Right ventricle myocardium superior (tissue), 1 donor: ENCODE measurements around the gene DBNDD1. TPM values are rescaled to one million over a fixed set of nuclear protein-coding genes. Genes with fewer than 3 reads are reported as not detected.
"Not testable (repeated sequence)": the region's sequence is repeated elsewhere in the genome, so short reads cannot be mapped to it uniquely, and the experiment has no call there.

Experiments
- ATAC-seq: fragments of 200-7000 bp; cut with Tn5 transposase; one replicate; pipeline ENCODE4 v1.9.1; 2020; ENCODE audit warnings: mild to moderate bottlenecking; ENCODE audit not compliant: poor library complexity
- DNase-seq: peaks from one replicate; pipeline ENCODE4 v3.0.0-alpha.2; 2020
- intact Hi-C: fragments of 100-400 bp; cut with DNase I; formaldehyde crosslinking; loops from one replicate; pipeline ENCODE4 v1.11.2; 2022
- total RNA-seq: library from RNA; stranded (reverse); fragmentation: NEBNext Ultra II Directional; extraction: Animal tissue kit (Norgen Biotek cat#: 25700); gene quantifications from one replicate; pipeline ENCODE4 v1.2.1, GENCODE V29; 2021
- donor health status: DM: no; HTN: yes; CAD: no; lungs with severe emphysema.

The DBNDD1 gene
- total RNA-seq, 1 donor from 2014 or later: 6.3 TPM

DNA sequence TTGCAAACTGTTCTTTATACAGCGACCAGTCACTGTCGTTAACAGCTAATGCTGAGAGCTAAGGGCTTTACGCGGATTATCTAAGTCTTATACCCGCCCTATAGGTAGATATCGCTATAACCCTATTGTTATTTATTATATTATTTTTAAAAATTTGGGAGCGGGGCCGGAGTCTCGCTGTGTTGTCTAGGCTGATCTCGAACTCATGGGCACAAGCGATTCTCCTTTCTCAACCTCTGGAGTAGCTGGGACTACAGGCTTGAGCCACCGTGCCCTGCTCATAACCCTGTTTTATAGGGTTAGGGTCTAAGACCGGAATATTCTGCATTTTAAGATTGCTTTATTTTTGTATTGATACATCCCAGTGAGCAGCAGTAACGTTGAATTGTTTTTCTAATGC is 46.0 kb downstream of the DBNDD1 start:
- DNase-seq: no peak
- intact Hi-C loops: no loop called here
- ATAC-seq: no peak

DNA sequence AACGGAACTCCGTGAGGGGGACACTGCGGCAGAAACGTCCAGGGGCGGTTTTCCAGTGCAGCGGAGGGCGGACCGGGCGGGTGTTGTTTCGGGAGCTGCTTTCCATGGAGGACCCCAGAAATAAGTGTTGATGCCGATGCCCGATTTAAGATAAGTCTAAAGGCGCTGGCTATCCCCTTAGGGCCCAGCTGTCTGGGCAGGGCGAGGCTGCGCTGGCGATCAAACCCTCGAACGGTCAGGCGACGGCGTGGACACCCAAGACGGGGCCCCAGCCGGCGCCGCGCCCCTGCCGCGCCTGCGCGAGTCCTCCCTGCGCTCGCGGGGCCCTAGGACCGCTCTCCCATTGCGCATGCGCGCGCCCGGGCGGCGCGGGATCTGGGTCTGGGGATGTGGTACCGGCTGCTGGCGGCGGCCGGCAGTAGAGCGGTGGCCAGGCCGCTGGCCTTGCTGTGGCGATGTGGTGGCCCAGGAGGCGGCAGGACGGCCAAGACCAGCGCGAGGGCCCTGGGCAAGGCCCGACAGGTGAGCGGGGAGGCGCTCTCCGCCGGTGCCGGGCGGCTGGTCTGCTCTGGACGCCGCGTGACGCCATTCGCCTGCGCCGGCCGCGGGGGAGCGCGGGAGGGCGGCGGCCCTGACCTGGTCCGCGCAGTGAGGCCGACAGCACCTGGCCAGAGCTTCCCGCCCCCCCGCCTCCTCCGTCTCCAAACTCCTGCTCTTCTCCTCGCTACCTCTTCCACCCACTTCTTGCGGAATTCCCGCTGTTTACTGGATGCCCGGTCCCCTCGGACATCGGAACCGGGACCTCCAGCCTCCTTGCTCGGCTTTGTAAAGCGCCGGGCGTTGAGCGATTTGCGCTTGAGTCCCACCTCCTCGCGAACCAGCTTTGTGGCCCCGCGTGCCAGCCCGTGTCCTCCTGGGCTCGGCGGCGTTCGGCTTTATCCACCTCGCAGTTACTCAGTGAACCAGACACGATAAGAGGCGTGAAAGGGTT is 46.7 kb downstream of the DBNDD1 start:
- intact Hi-C loops: no loop called here
- DNase-seq (peak; percentile 95), ATAC-seq (peak; percentile 99)

DNA sequence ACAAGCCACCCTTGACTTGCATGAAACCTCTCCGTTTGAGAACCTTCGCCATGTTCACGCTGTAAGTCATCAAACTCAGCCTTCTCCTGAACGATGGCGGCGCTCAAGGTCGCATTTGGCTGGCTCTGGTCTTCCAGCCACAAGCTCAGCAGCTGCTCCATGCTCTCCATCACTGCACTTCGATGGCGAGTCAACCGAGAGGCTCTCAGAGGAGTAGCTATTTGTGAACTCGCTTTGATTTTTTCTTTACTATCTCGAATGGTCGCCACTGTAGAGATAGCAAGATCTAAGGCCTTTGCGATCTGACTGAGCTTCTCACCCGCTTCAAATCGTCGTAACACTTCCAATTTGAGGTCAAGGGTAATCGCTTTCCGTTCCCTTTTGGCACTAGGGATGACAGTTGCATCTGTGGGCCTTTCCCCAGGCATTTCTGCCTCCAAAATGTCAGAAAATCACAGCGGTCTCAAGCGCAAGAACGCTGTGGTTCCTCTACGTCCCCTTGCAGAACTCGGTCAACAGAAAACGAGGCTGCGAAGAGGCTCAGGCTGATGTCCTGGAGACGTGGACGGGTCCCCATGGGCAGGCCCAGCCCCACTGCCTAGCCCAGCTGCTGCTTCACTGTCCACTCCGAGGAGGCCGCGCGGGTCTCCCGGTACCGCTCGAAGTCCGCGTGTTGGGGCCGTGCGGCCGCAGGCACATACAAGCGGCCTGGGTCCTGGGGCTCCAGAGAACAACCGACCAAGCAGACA is 47.6 kb downstream of the DBNDD1 start:
- ATAC-seq: peak; percentile 40
- intact Hi-C loops: no loop called here
- peak; percentile 59 for DNase-seq

DNA sequence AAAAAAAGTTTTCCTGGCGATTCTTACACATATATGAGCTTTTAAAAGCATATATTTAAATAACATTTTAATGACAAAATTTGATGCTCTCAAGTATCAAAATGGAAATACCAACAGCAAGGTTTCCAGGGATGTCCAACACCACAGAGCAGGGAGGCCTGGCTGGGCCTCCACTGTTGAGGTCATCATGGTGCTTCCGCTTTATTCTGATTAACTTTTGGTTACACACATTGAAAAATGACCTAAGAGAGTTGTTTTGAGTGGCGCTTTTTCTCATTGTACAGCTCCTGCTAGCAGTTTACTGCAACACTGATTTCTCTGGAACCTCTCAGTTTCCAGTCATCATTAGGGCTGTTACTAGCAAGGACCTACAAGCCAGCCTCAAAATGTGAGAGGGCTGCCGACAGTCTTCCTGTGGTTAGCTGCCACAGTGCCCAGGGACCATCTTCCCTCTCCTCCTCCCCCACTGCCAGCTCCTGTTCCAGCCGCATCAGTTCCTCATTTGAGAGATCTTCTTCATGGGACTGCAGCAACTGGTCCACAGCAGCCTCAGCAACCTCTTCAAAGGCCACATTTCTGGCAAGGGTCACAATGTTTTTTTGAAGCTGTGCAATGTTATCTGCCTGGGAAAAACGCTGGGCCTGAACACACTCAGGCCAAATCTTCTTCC is 49.4 kb downstream of the DBNDD1 start:
- intact Hi-C loops: no loop called here
- DNase-seq (no peak), ATAC-seq (no peak)

DNA sequence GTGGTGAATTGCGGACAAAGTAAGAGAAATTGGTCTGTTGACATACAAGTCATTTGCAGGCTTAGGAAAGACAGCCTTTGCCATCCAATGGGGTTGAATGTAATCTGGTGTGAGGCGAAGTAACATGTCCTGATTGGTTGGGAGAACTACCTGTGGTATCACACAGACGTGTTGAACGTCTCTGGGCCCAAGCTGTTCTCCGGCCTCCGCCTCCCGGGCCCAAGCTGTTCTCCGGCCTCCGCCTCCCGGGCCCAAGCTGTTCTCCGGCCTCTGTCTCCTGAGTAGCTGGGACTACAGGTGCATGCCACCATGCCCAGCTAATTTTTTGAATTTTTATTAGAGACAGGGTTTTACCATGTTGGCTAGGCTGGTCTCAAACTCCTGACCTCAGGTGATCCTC is 51.2 kb downstream of the DBNDD1 start:
- intact Hi-C loops, ATAC-seq, DNase-seq: not testable (repeated sequence)

DNA sequence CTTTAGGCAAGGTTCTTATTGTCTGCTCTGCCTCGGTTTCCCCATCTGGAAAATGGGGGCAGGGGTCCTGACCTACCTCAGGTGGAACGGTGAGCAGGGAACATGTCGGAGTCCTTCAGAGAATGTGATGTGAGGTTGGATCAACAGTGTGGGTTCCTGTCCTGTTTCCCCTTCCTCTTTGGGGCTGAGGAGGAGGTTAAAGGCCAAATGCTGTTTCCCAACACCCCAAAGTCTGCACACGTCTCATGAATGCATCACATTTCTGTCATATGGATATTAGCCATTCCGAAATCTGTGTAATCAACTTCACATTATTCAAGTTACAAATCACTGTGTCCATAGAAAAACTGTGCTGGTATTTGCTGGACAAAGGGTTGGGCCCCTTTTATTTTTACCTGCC is 51.8 kb downstream of the DBNDD1 start:
- DNase-seq, ATAC-seq, intact Hi-C loops: not testable (repeated sequence)

DNA sequence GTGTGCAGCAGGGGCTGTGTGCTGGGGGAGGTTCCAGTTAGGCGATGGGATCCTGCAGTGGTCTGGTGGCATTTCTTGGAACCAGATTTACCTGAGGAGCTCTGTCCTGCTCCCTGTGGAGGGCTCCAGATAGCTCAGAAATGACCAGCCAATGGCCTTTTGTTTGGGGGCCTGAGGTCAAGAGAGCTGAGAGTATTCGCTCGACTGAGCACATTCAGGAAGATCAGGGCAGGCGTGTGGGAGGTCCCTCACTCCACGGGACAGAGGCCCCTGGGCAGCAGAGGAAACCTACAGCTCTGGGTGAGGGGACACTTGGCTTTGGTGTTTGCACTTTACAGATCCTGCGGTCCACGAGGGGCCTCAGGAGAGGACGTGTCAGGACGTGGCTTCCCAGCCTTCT is 52.5 kb downstream of the DBNDD1 start:
- intact Hi-C loops: no loop called here
- no peak for ATAC-seq
- DNase-seq: no peak

DNA sequence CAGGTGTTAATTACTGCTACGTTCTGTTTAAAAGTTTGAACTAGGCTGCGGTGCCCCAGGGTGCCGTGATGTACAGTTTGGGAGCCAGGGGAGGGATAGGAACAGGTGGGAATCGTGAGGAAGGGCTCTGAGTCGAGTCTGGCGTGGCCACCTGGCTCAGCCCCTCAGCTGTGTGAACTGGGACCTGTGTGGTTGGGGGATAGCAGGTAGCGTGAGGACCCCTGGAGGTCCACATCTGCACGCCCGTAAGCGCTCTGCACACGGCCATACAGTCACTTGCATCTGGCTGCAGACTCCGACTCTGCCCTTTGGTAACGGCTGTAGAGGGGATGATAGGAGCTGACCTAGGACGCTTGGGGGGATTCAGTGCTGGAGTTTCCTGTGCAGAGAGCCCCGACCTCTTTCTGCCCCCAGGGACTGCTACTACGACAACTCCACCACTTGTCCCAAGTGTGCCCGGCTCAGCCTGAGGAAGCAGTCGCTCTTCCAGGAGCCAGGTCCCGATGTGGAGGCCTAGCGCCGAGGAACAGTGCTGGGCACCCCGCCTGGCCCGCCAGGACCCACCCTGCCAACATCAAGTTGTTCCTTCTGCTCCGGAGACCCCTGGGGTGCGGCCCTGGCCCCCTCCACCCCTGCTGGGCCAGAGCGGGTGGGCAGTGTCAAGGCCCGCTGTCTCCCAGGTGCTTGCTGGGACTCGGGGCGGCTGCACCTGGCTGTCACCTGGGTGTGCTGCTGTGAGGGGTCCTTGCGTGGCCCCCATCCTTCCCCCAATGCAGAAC is 53.6 kb downstream of the DBNDD1 start:
- intact Hi-C loops: no loop called here
- DNase-seq (no peak), ATAC-seq (no peak)

DNA sequence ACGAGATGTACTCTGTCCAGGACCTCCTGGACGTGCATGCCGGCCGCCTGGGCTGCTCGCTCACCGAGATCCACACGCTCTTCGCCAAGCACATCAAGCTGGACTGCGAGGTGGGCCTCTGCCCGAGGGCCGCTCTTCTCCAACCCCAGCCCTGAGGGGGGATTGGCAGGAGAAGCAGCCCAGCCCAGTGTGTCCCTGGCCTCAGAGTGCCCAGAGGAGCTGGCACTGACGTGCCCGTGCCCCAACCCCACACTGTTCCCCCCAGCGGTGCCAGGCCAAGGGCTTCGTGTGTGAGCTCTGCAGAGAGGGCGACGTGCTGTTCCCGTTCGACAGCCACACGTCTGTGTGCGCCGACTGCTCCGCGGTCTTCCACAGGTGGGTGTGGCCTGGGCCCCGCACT is 55.1 kb downstream of the DBNDD1 start:
- intact Hi-C loops: no loop called here
- no peak for ATAC-seq
- DNase-seq: no peak

DNA sequence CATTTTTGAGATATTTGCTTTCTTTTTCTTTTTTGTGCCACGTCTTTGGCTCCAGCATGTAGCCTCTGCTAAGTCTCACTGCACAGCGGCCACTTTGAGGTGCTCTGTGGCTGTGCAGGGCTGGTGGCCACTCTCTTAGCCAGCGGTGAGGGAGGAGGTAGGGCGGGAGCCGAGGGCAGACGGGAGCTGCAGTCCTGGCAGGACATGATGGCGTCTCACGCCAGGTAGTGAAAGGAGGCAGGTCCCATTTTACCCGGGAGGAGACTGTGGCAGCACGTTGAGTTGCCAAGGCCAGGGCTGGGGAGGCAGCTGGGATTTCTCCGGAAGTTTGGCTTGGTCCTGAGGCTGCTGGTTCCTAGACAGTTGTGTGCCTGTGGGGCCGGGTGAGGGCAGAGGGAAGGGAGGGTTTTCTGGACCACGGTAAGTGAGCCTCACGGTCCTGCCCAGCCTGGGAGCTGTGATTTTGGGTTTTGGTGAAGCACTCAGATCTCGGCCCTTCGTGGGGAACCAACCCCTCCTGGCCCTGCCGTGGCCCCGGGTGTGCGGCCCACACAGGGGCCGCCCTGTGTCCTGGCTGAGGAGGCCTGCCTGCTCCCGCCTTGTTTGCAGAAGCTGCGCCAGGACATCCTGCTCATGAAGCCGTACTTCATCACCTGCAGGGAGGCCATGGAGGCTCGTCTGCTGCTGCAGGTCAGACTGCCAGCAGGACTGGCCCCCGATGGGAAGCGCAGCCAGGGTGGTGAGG is 56.3 kb downstream of the DBNDD1 start:
- ATAC-seq: no peak
- DNase-seq: no peak
- intact Hi-C loops: no loop called here

DNA sequence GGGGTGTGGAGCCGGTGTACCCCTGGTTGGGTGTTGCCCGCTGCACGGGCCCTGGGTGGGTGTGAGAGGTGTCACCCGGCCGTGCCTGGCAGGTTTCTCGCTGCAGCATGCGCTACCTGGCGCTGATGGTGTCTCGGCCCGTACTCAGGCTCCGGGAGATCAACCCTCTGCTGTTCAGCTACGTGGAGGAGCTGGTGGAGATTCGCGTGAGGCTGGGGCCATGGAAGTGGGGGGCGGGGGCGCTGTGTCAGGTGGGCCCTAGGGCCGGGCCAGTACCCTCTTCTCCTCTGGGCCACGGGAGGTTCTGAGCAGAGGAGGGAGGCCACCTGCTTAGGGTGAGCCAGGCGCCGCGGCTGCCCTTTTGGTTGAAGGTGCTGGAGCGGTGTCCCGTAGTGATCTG is 57.3 kb downstream of the DBNDD1 start:
- no peak for DNase-seq
- intact Hi-C loops: no loop called here
- ATAC-seq: no peak

DNA sequence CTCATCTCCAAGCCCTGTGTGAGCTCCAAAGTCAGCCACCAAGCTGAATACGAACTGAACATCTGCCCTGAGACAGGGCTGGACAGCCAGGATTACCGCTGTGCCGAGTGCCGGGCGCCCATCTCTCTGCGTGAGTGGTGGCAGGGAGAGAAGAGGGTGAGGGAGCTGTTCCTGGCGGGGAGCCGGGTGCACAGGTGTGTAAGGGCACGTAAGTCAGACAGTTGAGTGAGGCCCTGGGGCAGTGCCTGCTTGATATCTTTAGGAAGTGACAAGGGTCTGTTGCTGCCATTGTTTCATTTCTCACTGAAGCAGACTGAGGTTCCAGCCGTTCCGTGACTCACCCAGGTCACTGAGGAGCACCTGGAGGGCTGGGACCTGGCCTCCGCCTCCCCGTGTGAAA is 58.3 kb downstream of the DBNDD1 start:
- no peak for ATAC-seq
- DNase-seq: peak; percentile 4
- intact Hi-C loops: no loop called here

DNA sequence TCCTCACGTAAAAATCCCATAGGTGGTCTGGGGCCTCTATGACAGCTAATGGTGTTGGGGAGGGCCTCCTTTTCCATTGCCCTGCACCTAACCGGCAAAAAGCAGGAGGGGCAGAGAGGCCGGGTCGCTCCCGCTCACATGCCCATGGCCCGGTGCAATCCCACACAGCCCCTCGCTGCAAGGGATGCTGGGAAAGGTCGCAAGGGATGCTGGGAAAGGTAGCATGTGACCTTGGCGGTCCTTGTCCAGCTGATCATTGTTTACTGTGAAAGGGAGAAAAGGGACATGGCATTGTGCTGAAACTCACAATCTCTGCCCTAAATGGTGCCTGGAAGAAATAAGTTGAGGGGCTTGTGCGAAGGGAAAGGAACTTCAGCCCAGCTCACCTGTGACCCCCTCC is 60.7 kb downstream of the DBNDD1 start:
- ATAC-seq: no peak
- DNase-seq: peak; percentile 34
- intact Hi-C loops: no loop called here

DNA sequence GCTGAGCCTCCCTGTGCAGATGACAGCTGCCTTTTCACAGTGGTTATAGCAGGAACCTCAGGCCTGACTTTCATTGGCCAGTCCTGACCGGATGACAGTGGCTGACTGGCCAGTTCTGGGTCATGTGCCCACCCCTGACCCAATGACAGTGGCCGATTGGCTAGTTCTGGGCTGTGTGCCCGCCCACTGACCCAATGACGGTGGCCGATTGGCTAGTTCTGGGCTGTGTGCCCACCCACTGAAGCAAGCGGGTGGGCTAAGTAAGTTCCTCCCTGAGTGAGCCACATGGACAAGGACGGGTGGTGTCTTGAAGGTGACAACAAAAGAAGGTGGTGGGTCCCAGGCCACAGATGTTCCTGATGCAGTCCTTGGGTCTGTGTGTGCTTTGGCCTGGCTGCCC is 61.2 kb downstream of the DBNDD1 start:
- intact Hi-C loops: no loop called here
- ATAC-seq (peak; percentile 68), DNase-seq (peak; percentile 72)

DNA sequence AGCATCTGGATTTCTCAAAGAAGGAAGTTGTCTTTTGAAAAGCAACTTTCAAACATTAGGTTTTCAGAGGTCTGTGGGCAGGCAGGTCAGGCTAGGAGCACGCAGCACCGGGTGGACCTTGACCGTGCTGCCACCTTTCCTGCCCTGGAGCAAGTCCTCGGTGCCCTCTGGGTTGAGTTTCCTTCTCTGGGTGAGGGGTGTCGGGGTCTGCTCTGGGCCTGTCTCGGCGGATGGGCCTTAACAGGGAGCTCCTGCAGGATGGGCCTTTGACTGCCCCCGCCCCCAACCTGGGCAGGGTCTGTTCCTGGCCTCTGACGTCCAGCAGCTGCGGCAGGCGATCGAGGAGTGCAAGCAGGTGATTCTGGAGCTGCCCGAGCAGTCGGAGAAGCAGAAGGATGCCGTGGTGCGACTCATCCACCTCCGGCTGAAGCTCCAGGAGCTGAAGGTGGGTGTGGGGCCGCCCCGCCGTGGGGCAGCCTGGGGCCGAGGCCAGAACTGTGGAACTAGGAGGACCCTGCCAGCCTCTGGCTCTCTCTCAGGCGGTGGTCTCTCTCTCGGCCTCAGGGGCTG is 62.0 kb downstream of the DBNDD1 start:
- peak; percentile 35 for ATAC-seq
- DNase-seq: peak; percentile 30
- intact Hi-C loops: no loop called here

DNA sequence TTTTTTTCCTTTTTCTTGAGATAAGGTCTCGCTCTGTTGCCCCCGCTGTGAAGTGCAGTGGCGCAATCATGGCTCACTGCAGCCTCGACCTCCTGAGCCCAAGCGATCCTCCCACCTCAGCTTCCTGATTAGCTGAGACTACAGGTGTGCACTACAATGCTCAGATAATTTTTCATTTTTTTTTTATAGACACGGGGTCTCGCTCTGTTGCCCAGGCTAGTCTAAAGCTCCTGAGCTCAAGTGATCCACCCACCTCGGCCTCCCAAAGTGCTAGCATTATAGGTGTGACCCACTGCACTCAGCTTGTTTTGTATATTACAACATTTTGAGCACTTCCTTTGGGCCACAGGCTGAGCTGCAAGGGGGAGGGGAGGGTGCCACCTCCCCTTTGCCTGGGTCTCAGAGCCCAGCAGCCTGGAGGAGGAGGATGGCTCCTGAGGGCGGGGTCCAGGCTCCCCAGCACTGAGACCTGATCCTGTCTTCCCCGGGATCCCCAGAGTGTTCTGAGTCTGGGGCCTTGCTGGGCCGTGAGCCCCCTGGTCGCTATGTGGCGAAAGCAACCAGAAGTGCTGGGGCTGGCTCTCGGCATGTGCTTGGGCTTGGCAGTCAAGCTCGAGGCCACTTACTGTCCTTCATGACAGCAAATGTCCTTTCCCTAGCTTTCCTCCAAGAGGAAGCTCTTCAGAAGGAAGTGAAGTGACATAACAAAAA is 62.6 kb downstream of the DBNDD1 start:
- DNase-seq (peak; percentile 42), ATAC-seq (peak; percentile 26)
- intact Hi-C loops: no loop called here
